Activated naive CD8-positive, alpha-beta T cell treated with anti-CD3 and anti-CD28 coated beads, Interleukin-2, amount 50 U/mL, for 24 hours (primary cell): Measurements from ENCODE around the gene CCR6.

Experiments
- ATAC-seq: fragments of 150-1000 bp; cut with Tn5 transposase; one replicate; pipeline ENCODE4 v1.10.0; 2021
- DNase-seq: peaks from one replicate; pipeline ENCODE4 v3.0.0; 2021
- H3K27ac Mint-ChIP-seq: one replicate; pipeline ENCODE4 v1.8.0; 2021; ENCODE audit warnings: mild to moderate bottlenecking, mixed read lengths
- H3K27me3 Mint-ChIP-seq: one replicate; pipeline ENCODE4 v1.8.0; 2021; ENCODE audit warnings: mixed read lengths
- H3K36me3 Mint-ChIP-seq: one replicate; pipeline ENCODE4 v1.8.0; 2021; ENCODE audit warnings: low read depth, mixed read lengths
- H3K4me1 Mint-ChIP-seq: one replicate; pipeline ENCODE4 v1.8.0; 2021; ENCODE audit warnings: mixed read lengths
- H3K4me3 Mint-ChIP-seq: one replicate; pipeline ENCODE4 v1.8.0; 2021; ENCODE audit warnings: mild to moderate bottlenecking, moderate library complexity, mixed read lengths
- H3K9me3 Mint-ChIP-seq: one replicate; pipeline ENCODE4 v1.8.0; 2021; ENCODE audit warnings: mixed read lengths

Gene CCR6

GRCh38 chr6:167121335-167121841 lies 1.5 kb upstream of the CCR6 start:
- DNase-seq (no peak), ATAC-seq (no peak)
- Mint-ChIP-seq H3K4me3 (peak overlapping the region; percentile 6), H3K27me3 (peaks cover 2% of the 10 kb centered on the region), H3K9me3 (no peaks in the 10 kb centered on the region), H3K36me3 (no peaks in the 10 kb centered on the region), H3K4me1 (peaks cover 50% of the 10 kb centered on the region), H3K27ac (peak overlapping the region; percentile 68)

GRCh38 chr6:167122041-167122826 lies 662 bp upstream of the CCR6 start:
- no peak for DNase-seq
- ATAC-seq, result no peak
- peak overlapping the region; percentile 60 for H3K27ac Mint-ChIP-seq

GRCh38 chr6:167124753-167125152 lies 1.9 kb downstream of the CCR6 start:
- peaks cover 38% of the 10 kb centered on the region for H3K4me1 Mint-ChIP-seq
- no peak overlapping the region for H3K27ac Mint-ChIP-seq
- no peak overlapping the region for H3K4me3 Mint-ChIP-seq
- ATAC-seq, result no peak
- no peaks in the 10 kb centered on the region for H3K36me3 Mint-ChIP-seq
- DNase-seq, result no peak
- no peaks in the 10 kb centered on the region for H3K9me3 Mint-ChIP-seq
- H3K27me3 Mint-ChIP-seq, result peaks cover 2% of the 10 kb centered on the region

More at GRCh38 chr6:167122041-167122826, 662 bp upstream of the CCR6 start:
- H3K9me3 Mint-ChIP-seq, result no peaks in the 10 kb centered on the region
- H3K4me3 Mint-ChIP-seq, result peak overlapping the region; percentile 9
- H3K27me3 Mint-ChIP-seq, result peaks cover 2% of the 10 kb centered on the region
- H3K36me3 Mint-ChIP-seq, result no peaks in the 10 kb centered on the region
- H3K4me1 Mint-ChIP-seq, result peaks cover 50% of the 10 kb centered on the region

GRCh38 chr6:167125410-167125809 lies 2.5 kb downstream of the CCR6 start:
- H3K9me3 Mint-ChIP-seq, result no peaks in the 10 kb centered on the region
- H3K4me1 Mint-ChIP-seq, result peaks cover 38% of the 10 kb centered on the region
- H3K27ac Mint-ChIP-seq, result no peak overlapping the region
- H3K27me3 Mint-ChIP-seq, result peaks cover 2% of the 10 kb centered on the region
- ATAC-seq (no peak), DNase-seq (no peak)
- H3K4me3 Mint-ChIP-seq, result no peak overlapping the region
- H3K36me3 Mint-ChIP-seq, result no peaks in the 10 kb centered on the region

- ATAC-seq, result no peak
- DNase-seq, result no peak
- Mint-ChIP-seq H3K4me1 (peaks cover 34% of the 10 kb centered on the region), H3K27ac (no peak overlapping the region), H3K36me3 (no peaks in the 10 kb centered on the region), H3K9me3 (no peaks in the 10 kb centered on the region), H3K27me3 (peaks cover 2% of the 10 kb centered on the region), H3K4me3 (no peak overlapping the region)
These were observed 3.0 kb downstream of the CCR6 start for GRCh38 chr6:167125855-167126349.

- no peak overlapping the region for H3K4me3 Mint-ChIP-seq
- H3K27me3 Mint-ChIP-seq, result no peaks in the 10 kb centered on the region
- DNase-seq (no peak), ATAC-seq (no peak)
- no peaks in the 10 kb centered on the region for H3K36me3 Mint-ChIP-seq
- no peaks in the 10 kb centered on the region for H3K9me3 Mint-ChIP-seq
- H3K27ac Mint-ChIP-seq, result no peak overlapping the region
- peaks cover 22% of the 10 kb centered on the region for H3K4me1 Mint-ChIP-seq
These were observed 5.1 kb downstream of the CCR6 start for GRCh38 chr6:167127785-167128531.

GRCh38 chr6:167129159-167129558 lies 6.3 kb downstream of the CCR6 start:
- ATAC-seq, result no peak
- Mint-ChIP-seq H3K9me3 (no peaks in the 10 kb centered on the region), H3K27me3 (no peaks in the 10 kb centered on the region), H3K36me3 (no peaks in the 10 kb centered on the region), H3K4me1 (peaks cover 17% of the 10 kb centered on the region), H3K4me3 (no peak overlapping the region), H3K27ac (peak overlapping the region; percentile 1)
- DNase-seq, result no peak

- Mint-ChIP-seq H3K36me3 (no peaks in the 10 kb centered on the region), H3K9me3 (no peaks in the 10 kb centered on the region), H3K4me1 (peaks cover 17% of the 10 kb centered on the region), H3K27ac (peak overlapping the region; percentile 1), H3K4me3 (no peak overlapping the region), H3K27me3 (no peaks in the 10 kb centered on the region)
- ATAC-seq, result peak; percentile 10
- DNase-seq, result no peak
These were observed 6.7 kb downstream of the CCR6 start for GRCh38 chr6:167129562-167129961.

- DNase-seq, result no peak
- Mint-ChIP-seq H3K4me1 (peaks cover 17% of the 10 kb centered on the region), H3K4me3 (no peak overlapping the region), H3K27me3 (no peaks in the 10 kb centered on the region), H3K36me3 (no peaks in the 10 kb centered on the region), H3K27ac (peak overlapping the region; percentile 1), H3K9me3 (no peaks in the 10 kb centered on the region)
- ATAC-seq, result no peak
These were observed 7.2 kb downstream of the CCR6 start for GRCh38 chr6:167130008-167130677.

GRCh38 chr6:167130712-167131684 lies 8.1 kb downstream of the CCR6 start:
- Mint-ChIP-seq H3K9me3 (no peaks in the 10 kb centered on the region), H3K27me3 (no peaks in the 10 kb centered on the region), H3K27ac (no peak overlapping the region), H3K4me3 (no peak overlapping the region), H3K36me3 (no peaks in the 10 kb centered on the region), H3K4me1 (peaks cover 17% of the 10 kb centered on the region)
- DNase-seq, result no peak
- ATAC-seq, result no peak

GRCh38 chr6:167134448-167135328 lies 11.8 kb downstream of the CCR6 start:
- DNase-seq (no peak), ATAC-seq (no peak)
- H3K27me3 Mint-ChIP-seq, result peaks cover 2% of the 10 kb centered on the region
- H3K4me3 Mint-ChIP-seq, result no peak overlapping the region
- H3K9me3 Mint-ChIP-seq, result no peaks in the 10 kb centered on the region
- H3K27ac Mint-ChIP-seq, result no peak overlapping the region
- no peaks in the 10 kb centered on the region for H3K36me3 Mint-ChIP-seq
- peaks cover 8% of the 10 kb centered on the region for H3K4me1 Mint-ChIP-seq

- H3K27me3 Mint-ChIP-seq, result peaks cover 2% of the 10 kb centered on the region
- H3K4me3 Mint-ChIP-seq, result no peak overlapping the region
- no peaks in the 10 kb centered on the region for H3K9me3 Mint-ChIP-seq
- DNase-seq (no peak), ATAC-seq (no peak)
- H3K4me1 Mint-ChIP-seq, result peaks cover 10% of the 10 kb centered on the region
- no peak overlapping the region for H3K27ac Mint-ChIP-seq
- H3K36me3 Mint-ChIP-seq, result no peaks in the 10 kb centered on the region
These were observed 13.5 kb downstream of the CCR6 start for GRCh38 chr6:167136376-167136775.

GRCh38 chr6:167137081-167137480 lies 14.2 kb downstream of the CCR6 start:
- H3K4me3 Mint-ChIP-seq, result no peak overlapping the region
- no peak for DNase-seq
- H3K27ac Mint-ChIP-seq, result peak overlapping the region; percentile 4
- H3K36me3 Mint-ChIP-seq, result no peaks in the 10 kb centered on the region
- ATAC-seq, result no peak
- H3K4me1 Mint-ChIP-seq, result peaks cover 12% of the 10 kb centered on the region
- no peaks in the 10 kb centered on the region for H3K9me3 Mint-ChIP-seq
- H3K27me3 Mint-ChIP-seq, result peaks cover 2% of the 10 kb centered on the region
